ENCODE measurements around the gene DRAM1.
"Not testable (repeated sequence)": the region's sequence is repeated elsewhere in the genome, so short reads cannot be mapped to it uniquely, and the experiment has no call there.

The DRAM1 gene

GRCh38 chr12:101859664-101860607 lies 17.4 kb upstream of the DRAM1 start:
- DNase-seq = no peak

DNA sequence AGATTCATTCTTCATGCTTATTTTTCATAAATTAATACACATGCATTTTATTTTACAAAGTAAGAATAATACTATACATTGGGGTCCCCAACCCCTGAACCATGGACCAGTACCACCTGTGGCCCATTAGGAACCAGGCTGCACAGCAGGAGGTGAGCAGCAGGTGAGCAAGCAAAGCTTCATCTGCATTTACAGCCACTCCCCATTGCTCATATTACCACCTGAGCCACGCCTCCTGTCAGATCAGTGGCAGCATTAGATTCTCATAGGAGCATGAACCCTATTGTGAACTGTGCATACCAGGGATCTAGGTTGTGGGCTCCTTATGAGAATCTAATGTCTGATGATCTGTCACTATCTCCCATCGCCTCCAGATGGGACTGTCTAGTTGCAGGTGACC lies 15.7 kb upstream of the DRAM1 start:
- not testable (repeated sequence) for DNase-seq

DNA sequence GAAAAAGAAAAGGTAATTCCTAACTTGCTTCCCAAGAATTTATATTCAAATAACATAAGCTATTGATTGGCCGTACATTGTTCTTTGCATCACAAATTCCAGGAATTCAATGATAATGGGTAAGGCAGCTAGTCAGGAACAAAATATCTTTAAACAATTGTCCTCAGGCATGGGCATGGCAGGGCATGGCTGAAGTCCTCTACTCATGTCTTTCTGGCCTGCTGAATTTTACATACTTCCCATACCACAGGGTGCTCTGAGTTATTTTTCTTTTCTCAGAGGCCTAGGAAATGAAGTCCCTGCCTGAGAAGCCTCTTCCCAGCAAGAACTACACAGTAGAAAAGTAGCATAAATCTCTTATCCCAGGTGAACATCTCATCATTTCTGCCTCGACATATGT lies 15.1 kb upstream of the DRAM1 start:
- no peak for DNase-seq

- no peak for DNase-seq
Observed at GRCh38 chr12:101863981-101864380, 13.4 kb upstream of the DRAM1 start.

GRCh38 chr12:101866615-101867373 lies 10.6 kb upstream of the DRAM1 start:
- DNase-seq = no peak

GRCh38 chr12:101867619-101868018 lies 9.8 kb upstream of the DRAM1 start:
- DNase-seq = not testable (repeated sequence)

DNA sequence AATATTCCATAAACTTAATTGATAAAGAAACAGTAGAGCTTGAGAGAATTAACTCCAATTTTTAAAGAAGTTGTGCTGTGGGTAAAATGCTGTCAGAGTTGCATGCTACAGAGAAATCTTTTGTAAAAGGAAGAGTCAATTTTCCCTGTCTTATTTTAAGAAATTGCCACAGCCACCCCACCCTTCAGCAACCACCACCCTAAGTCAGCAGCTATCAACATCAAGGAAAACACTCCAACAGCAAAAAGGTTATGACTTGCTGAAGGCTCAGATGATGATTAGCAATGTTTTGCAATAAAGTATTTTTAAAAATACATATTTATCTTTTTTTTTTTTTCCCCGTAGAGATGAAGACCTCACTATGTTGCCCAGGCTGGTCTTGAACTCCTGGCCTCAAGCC lies 6.5 kb upstream of the DRAM1 start:
- no peak for DNase-seq

GRCh38 chr12:101875162-101875561 lies 2.2 kb upstream of the DRAM1 start:
- DNase-seq = no peak

DNA sequence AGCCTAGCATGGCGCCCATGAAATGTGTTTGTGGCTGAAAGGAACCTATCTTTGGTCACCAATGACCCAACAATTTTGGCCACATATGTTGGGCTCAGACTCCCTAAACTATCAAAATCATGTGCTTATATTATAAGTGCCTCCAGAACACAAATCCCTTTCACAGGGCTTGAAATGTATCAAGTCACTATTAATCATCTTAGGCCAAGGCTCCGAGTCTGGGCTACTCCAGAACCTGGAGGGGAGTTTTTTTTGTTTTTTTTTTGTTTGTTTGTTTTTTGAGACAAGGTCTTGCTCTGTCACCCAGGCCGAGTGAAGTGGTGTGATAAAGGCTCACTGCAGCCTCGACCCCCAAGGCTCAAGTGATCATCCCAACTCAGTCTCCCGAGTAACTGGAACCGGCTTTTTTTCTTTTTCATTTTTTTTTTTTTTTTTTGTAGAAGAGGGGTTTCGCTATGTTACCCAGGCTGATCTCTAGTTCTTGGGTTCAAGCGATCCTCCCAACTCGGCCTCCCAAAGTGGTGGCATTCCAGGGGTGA lies 989 bp upstream of the DRAM1 start:
- no peak for DNase-seq

DNA sequence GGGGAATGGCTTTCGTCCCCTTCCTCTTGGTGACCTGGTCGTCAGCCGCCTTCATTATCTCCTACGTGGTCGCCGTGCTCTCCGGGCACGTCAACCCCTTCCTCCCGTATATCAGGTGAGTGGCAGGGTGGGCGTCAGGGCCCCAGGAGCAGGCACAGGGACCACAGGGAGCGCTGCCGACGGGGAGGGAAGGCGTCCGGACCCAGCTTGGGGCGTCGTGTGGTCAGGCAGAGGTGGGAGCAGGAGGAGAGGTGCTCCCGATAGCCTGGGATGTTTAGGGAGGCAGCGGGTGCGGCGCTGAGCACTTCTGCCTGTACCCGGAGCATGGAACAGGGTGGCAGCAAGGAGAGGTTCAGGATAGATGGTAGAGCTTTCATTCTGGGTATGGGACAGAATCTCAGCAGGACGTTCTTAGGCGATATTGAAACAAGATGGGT lies 444 bp downstream of the DRAM1 start:
- peak in 1 of 2 experiments; percentile 2 for DNase-seq

- no peak for DNase-seq
Observed at GRCh38 chr12:101878243-101878821, 952 bp downstream of the DRAM1 start.

DNA sequence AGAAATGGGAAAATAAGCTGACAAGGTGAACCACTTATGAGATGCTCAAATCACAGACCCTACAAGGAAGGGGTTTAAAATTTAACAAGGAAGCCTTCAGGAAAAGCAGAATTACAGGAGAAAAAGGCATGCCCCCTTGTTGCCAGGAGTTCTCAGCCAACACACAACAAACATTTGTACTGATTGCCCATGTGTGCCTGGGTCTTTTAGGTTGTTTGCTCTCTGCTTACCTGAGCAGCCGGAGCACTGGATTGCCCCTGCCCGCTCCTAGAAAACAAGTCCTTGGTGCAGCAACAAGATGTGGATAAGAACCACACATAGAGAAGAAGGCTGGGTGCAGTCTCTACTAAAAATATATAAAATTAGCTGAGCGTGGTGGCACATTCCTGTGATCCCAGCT lies 3.4 kb downstream of the DRAM1 start:
- DNase-seq = no peak

GRCh38 chr12:101881228-101881627 lies 3.8 kb downstream of the DRAM1 start:
- no peak for DNase-seq

GRCh38 chr12:101884174-101884573 lies 6.8 kb downstream of the DRAM1 start:
- no peak for DNase-seq

DNA sequence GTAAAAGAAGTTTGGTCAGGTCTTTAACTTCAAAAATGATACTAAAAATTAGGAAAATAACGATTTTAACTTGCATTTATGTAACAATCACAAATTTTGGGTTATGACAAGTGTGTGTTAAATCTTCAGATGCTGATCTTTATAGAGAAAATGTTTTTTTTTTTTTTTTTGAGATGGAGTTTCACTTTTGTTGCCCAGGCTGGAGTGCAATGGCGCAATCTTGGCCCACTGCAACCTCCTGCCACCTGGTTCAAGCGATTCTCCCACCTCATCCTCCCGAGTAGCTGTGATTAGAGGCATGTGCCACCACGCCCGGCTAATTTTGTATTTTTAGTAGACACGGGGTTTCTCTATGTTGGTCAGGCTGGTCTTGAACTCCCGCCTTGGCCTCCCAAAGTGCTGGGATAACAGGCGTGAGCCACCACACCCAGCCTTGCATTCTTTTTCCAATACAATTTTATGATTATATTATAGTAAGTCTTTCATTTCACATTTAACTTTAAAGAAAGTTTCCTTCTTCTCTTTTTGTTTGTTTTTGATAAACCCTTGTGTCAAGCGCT lies 7.5 kb downstream of the DRAM1 start:
- not testable (repeated sequence) for DNase-seq

GRCh38 chr12:101885912-101886561 lies 8.7 kb downstream of the DRAM1 start:
- no peak for DNase-seq

- DNase-seq = no peak
Observed at GRCh38 chr12:101889211-101889752, 11.9 kb downstream of the DRAM1 start.

- DNase-seq = no peak
Observed at GRCh38 chr12:101891462-101891971, 14.1 kb downstream of the DRAM1 start.

DNA sequence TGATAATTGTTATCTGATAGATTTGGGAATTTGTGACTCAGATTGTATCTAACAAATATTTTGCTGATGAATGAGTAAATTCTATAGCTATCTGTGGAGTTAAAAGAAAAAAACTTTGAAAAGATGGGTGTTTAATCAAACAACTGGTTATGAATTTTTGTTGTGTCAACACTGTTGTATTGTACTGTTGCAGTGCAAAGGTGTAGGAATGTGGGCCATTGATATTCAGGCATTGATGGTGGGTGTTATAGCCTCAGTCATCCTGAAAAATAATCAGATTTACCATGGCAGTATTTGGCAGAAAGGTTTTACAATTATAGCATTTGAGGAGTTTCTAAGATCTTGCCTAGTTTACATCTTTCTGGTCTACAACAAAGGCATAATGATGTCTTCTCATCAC lies 15.4 kb downstream of the DRAM1 start:
- no peak for DNase-seq

DNA sequence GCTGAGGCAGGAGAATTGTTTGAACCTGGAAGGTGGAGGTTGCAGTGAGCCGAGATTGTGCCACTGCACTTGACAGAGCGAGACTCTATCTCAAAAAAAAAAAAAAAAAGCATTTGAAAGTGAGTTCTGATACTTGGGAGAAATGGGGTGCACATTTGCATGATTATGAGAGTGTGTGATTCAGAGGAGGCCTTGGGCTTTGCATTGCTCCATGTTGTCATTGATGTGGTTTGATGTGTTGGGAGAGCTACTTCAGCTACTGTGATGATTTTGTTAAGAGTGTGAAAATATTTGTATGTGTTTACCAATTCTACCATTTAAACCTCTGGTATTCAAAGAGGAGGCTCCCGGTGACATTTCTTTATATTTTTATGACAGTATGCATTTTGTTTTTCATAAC lies 24.4 kb downstream of the DRAM1 start:
- DNase-seq = no peak

GRCh38 chr12:101902641-101903040 lies 25.3 kb downstream of the DRAM1 start:
- DNase-seq = no peak

- no peak for DNase-seq
Observed at GRCh38 chr12:101906226-101906625, 28.8 kb downstream of the DRAM1 start.
